NCI-H187 treated with DMSO at 0.1 percent for 48 hours (cell line): ENCODE data around the gene INSL3.
"Not testable (repeated sequence)": the region's sequence is repeated elsewhere in the genome, so short reads cannot be mapped to it uniquely, and the experiment has no call there.

Source experiments
- DNase-seq: peaks from one replicate; lab custom pipeline; 2025; lab: John Stamatoyannopoulos, UW

INSL3 gene

GRCh38 chr19:17812099-17812498, 9.2 kb downstream of the INSL3 start:
- no peak for DNase-seq

- no peak for DNase-seq
These were observed 9.6 kb downstream of the INSL3 start for GRCh38 chr19:17811681-17812080.

GRCh38 chr19:17811103-17811502, 10.2 kb downstream of the INSL3 start:
- no peak for DNase-seq

GRCh38 chr19:17807731-17808316, 13.5 kb downstream of the INSL3 start:
- no peak for DNase-seq

GRCh38 chr19:17806945-17807344, 14.4 kb downstream of the INSL3 start:
- no peak for DNase-seq

GRCh38 chr19:17805427-17805826, 15.9 kb downstream of the INSL3 start:
- DNase-seq: no peak

- no peak for DNase-seq
These were observed 17.9 kb downstream of the INSL3 start for GRCh38 chr19:17803264-17803896.

GRCh38 chr19:17802137-17802858, 19.0 kb downstream of the INSL3 start:
- no peak for DNase-seq

GRCh38 chr19:17798599-17798998, 22.7 kb downstream of the INSL3 start:
- not testable (repeated sequence) for DNase-seq

GRCh38 chr19:17797424-17798201, 23.7 kb downstream of the INSL3 start:
- no peak for DNase-seq

- no peak for DNase-seq
These were observed 24.4 kb downstream of the INSL3 start for GRCh38 chr19:17796838-17797423.

GRCh38 chr19:17796013-17796837, 25.1 kb downstream of the INSL3 start:
- DNase-seq: no peak

GRCh38 chr19:17795495-17795856, 25.8 kb downstream of the INSL3 start:
- no peak for DNase-seq

GRCh38 chr19:17794731-17795494, 26.4 kb downstream of the INSL3 start, which contains the start of gene B3GNT3:
B3GNT3 (plus strand) TSS chr19:17795138; CDS start chr19:17807808, 12,670 bp downstream.
- no peak for DNase-seq

- no peak for DNase-seq
These were observed 26.9 kb downstream of the INSL3 start for GRCh38 chr19:17794412-17794730.

- no peak for DNase-seq
These were observed 31.1 kb downstream of the INSL3 start for GRCh38 chr19:17790059-17790780.

- no peak for DNase-seq
These were observed 32.7 kb downstream of the INSL3 start for GRCh38 chr19:17788632-17789031.

GRCh38 chr19:17787274-17787913, 33.9 kb downstream of the INSL3 start:
- DNase-seq: no peak

- no peak for DNase-seq
These were observed 36.9 kb downstream of the INSL3 start for GRCh38 chr19:17784201-17785008.
